NB4 (cell line): Measurements from ENCODE around the gene CHI3L2.

Experiments used
- DNase-seq: peaks from one replicate; pipeline ENCODE4 v3.0.0; 2010; ENCODE audit warnings: low read depth
- H3K4me3 ChIP-seq: one replicate; pipeline ENCODE4 v1.5.1; 2011; ENCODE audit warnings: mild to moderate bottlenecking, low read depth, low read length, moderate library complexity
- CTCF ChIP-seq: IDR thresholded peaks from one replicate; pipeline ENCODE4 v1.5.1; 2012; ENCODE audit warnings: low read depth, low read length
- MAX ChIP-seq: IDR thresholded peaks from 2 replicates; pipeline ENCODE4 v1.6.1; 2011; ENCODE audit warnings: low read depth, low read length
- MYC ChIP-seq: IDR thresholded peaks from 2 replicates; pipeline ENCODE4 v1.6.1; 2011; ENCODE audit warnings: low read depth, low read length
- POLR2A ChIP-seq: IDR thresholded peaks from 2 replicates; pipeline ENCODE4 v1.6.1; 2011; ENCODE audit warnings: mild to moderate bottlenecking; ENCODE audit not compliant: insufficient read length; ENCODE audit errors: extremely low read depth

The CHI3L2 gene

GRCh38 chr1:111274653-111275052 is 47.1 kb downstream of the CHI3L2 start:
- TF ChIP-seq CTCF (no peak), MYC (no peak), POLR2A (no peak), MAX (no peak)

DNA sequence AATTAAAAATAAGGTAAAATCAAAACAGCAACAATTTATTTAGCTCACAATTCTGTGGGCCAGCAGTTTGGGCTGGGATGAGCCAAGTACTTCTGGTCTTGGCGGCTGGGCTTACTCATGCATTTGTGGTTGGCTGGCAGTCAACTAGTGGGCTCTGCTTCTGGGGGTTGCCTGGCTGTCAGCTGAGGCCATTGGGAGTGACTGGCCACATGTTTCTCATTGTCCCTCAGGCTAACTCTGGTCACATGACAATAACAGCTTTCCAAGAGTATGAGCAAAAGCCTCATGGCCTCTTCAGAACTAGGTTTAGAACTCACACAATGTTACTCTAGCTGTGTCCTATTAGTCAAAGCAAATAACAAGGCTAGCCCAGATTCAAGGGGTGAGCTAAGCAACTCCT is 47.6 kb downstream of the CHI3L2 start:
- H3K4me3 ChIP-seq: no peak overlapping the region
- TF ChIP-seq CTCF (no peak), POLR2A (no peak), MYC (no peak), MAX (no peak)
- peak; percentile 15 for DNase-seq

More at GRCh38 chr1:111274653-111275052, 47.1 kb downstream of the CHI3L2 start:
- DNase-seq: no peak
- no peak overlapping the region for H3K4me3 ChIP-seq

DNA sequence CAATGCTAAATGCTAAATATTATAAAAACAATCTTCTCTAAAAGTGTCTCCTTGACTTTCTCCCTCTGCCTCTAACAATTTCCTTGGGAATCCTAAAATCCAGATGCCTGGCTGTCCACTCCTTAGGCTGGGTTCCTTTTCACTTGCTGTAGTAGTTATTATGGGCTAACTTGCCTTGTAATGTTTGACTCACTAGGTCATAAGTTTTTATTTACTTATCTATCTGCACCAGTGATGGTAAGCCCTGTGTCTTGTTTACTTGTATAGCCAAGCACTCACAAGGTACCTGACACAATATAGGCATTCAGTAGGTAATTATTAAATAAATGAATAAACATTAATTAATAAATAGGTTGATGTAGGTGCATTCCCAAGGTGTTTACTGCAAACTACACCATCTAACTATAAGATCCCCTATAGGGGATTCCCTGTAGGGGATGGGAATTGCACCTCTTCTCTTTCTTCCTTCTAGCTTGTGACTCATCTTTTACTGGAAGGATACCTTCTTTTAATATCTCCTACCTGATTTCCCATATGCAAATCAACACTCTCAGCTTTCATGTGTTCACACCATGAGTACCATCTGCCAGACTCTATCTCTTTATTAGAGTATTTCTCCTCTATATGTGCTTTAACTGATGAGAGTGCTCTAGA is 48.4 kb downstream of the CHI3L2 start:
- no peak overlapping the region for H3K4me3 ChIP-seq
- TF ChIP-seq POLR2A: no peak
- no peak for TF ChIP-seq CTCF
- no peak for TF ChIP-seq MYC
- TF ChIP-seq MAX: no peak
- DNase-seq: no peak

GRCh38 chr1:111279144-111279543 is 51.6 kb downstream of the CHI3L2 start:
- DNase-seq: no peak
- no peak overlapping the region for H3K4me3 ChIP-seq
- TF ChIP-seq CTCF: no peak

DNA sequence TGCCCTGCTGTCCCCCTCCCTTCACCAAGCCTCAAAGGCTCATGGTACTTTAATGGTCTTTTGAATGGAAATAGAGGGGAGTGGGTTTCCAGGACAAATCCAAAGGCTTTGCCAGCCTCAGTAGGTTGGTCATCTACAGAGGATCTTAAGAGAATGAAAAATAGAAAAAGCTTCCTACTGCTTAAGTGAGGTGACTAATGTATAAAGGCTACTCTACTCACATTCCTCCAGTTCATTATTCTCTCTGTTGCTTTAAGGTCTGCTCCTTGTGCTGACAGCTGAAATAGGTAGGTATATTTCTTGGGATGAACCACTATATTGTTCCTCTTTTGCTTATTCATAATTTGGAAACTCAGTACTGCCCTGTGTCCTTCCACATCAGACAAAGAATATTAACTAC is 52.8 kb downstream of the CHI3L2 start:
- H3K4me3 ChIP-seq: no peak overlapping the region
- no peak for TF ChIP-seq MAX
- TF ChIP-seq CTCF: no peak
- TF ChIP-seq POLR2A: no peak
- TF ChIP-seq MYC: no peak

DNA sequence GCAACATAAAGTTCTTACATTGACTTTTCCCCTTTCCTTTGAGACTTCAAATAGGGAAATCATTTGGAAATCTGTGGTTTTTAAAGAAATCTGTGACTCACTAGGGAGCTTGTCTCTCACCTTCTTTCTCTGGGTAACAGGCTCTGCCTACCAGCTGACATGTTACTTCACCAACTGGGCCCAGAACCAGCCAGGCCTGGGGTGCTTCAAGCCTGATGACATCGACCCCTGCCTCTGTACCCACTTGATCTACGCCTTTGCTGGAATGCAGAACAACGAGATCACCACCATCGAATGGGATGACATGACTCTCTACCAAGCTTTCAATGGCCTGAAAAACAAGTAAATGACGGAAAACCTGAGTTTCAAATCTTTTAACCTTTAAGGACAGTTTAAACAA is 53.9 kb downstream of the CHI3L2 start:
- TF ChIP-seq MYC: no peak
- TF ChIP-seq MAX: no peak
- no peak for TF ChIP-seq POLR2A
- TF ChIP-seq CTCF: no peak
- H3K4me3 ChIP-seq: no peak overlapping the region
- DNase-seq: no peak

More for the DNA sequence above, 52.8 kb downstream of the CHI3L2 start:
- DNase-seq: no peak
